OCI-LY3 (cell line): Measurements from ENCODE around the gene DTD1.

Source experiments
- H2AFZ ChIP-seq: fragments of 200-600, 300-600 bp; shearing (Covaris generic); 2 replicates; pipeline ENCODE4 v1.6.0; 2014; ENCODE audit warnings: antibody characterized with exemption, low read depth, low read length
- H3K27ac ChIP-seq: fragments of 200-600, 300-600 bp; sonication (generic); 2 replicates; pipeline ENCODE4 v1.5.1; 2014; ENCODE audit warnings: mild to moderate bottlenecking, low read length, moderate library complexity, mixed read lengths
- H3K27me3 ChIP-seq: fragments of 200-600, 300-600 bp; sonication (generic); 2 replicates; pipeline ENCODE4 v1.6.1; 2014; ENCODE audit warnings: low read depth, low read length, mixed read lengths
- H3K36me3 ChIP-seq: fragments of 200-600, 300-600 bp; sonication (generic); replicated peaks from 2 replicates; pipeline ENCODE3; 2014; ENCODE audit warnings: low read depth, low read length, mixed read lengths
- H3K4me1 ChIP-seq: fragments of 300-600, 200-600 bp; sonication (generic); 2 replicates; pipeline ENCODE4 v1.6.1; 2014; ENCODE audit warnings: low read length, mixed read lengths
- H3K4me2 ChIP-seq: fragments of 200-600, 300-600 bp; sonication (generic); 2 replicates; pipeline ENCODE4 v1.6.1; 2014; ENCODE audit warnings: low read length, mixed read lengths
- H3K4me3 ChIP-seq: fragments of 300-600, 200-600 bp; sonication (generic); 2 replicates; pipeline ENCODE4 v1.5.1; 2014; ENCODE audit warnings: antibody characterized with exemption, mild to moderate bottlenecking, low read length, moderate library complexity
- H3K79me2 ChIP-seq: fragments of 300-600, 200-600 bp; shearing (Covaris generic); 2 replicates; pipeline ENCODE4 v1.6.1; 2014; ENCODE audit warnings: mild to moderate bottlenecking, low read length, mixed read lengths
- H3K9ac ChIP-seq: fragments of 300-600, 200-600 bp; shearing (Covaris generic); 2 replicates; pipeline ENCODE4 v1.6.0; 2014; ENCODE audit warnings: mild to moderate bottlenecking, low read length, moderate library complexity
- H3K9me3 ChIP-seq: fragments of 200-600, 300-600 bp; shearing (Covaris generic); 2 replicates; pipeline ENCODE4 v1.6.1; 2014; ENCODE audit warnings: low read length, mixed read lengths; ENCODE audit not compliant: insufficient read depth
- H4K20me1 ChIP-seq: fragments of 200-600, 300-600 bp; sonication (generic); 2 replicates; pipeline ENCODE4 v1.6.1; 2016; ENCODE audit warnings: low read length, mixed read lengths; ENCODE audit not compliant: insufficient read depth
- EZH2phosphoT487 ChIP-seq: fragments of 200-600 bp; shearing (Covaris generic); IDR thresholded peaks from 2 replicates; pipeline ENCODE4 v1.6.1; 2018; ENCODE audit warnings: antibody characterized with exemption, mixed run types, low read depth
- TF ChIP-seq, protein P1 (sequence below): fragments of 200-600, 300-600 bp; sonication (generic); IDR thresholded peaks from 2 replicates; pipeline ENCODE4 v1.5.1; 2014; ENCODE audit warnings: antibody characterized with exemption, low read length, low read depth

The DTD1 gene

DNA sequence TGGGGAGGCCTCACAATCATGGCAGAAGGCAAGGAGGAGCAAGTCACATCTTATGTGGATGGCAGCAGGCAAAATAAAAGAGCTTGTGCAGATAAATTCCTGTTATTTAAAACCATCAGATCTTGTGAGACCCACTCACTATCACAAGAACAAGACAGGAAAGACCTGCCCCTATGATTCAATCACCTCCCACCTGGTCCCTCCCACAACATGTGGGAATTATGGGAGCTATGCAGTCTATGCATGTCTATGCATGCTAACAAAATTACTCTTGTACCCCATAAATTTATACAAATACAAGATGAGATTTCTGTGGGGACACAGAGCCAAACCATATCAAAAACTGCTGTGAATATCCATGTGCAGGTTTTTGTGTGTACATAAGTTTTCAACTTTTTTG, 200.2 kb downstream of the DTD1 start:
- Histone ChIP-seq H3K4me1 (no peaks in the 10 kb centered on the region), H3K27ac (no peak overlapping the region), H3K4me2 (no peak overlapping the region), H4K20me1 (no peaks in the 10 kb centered on the region), H3K27me3 (peaks cover 8% of the 10 kb centered on the region; the same call in 1 of the 2 replicates), H3K36me3 (no peaks in the 10 kb centered on the region), H3K4me3 (no peak overlapping the region), H3K79me2 (no peaks in the 10 kb centered on the region), H3K9ac (no peak overlapping the region), H3K9me3 (no peaks in the 10 kb centered on the region), H2AFZ (no peak overlapping the region)
- TF ChIP-seq, protein P1, sequence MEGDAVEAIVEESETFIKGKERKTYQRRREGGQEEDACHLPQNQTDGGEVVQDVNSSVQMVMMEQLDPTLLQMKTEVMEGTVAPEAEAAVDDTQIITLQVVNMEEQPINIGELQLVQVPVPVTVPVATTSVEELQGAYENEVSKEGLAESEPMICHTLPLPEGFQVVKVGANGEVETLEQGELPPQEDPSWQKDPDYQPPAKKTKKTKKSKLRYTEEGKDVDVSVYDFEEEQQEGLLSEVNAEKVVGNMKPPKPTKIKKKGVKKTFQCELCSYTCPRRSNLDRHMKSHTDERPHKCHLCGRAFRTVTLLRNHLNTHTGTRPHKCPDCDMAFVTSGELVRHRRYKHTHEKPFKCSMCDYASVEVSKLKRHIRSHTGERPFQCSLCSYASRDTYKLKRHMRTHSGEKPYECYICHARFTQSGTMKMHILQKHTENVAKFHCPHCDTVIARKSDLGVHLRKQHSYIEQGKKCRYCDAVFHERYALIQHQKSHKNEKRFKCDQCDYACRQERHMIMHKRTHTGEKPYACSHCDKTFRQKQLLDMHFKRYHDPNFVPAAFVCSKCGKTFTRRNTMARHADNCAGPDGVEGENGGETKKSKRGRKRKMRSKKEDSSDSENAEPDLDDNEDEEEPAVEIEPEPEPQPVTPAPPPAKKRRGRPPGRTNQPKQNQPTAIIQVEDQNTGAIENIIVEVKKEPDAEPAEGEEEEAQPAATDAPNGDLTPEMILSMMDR: no peak
- no peak for TF ChIP-seq EZH2phosphoT487

DNA sequence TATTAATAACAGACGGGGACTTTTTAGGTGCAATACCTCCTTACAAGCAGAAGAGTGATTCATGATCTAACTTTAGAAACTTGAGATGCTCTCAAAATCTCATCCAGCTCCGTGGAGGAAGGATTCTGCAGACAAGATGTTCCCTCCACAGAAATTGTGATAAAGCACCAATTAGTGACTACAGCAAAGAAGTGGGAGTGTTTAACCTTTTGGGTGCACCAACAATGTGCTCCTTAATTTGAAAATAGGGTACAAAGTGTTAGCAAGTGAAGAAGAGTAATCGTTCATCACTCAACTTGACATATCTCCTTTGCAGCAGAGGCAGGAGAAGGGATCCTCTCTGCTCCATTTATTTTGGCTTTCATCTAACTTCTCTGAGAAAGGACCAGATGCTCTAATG, 202.9 kb downstream of the DTD1 start:
- H3K9me3 ChIP-seq: no peaks in the 10 kb centered on the region
- H3K9ac ChIP-seq: no peak overlapping the region
- peaks cover 10% of the 10 kb centered on the region; the same call in 1 of the 2 replicates for H3K4me1 ChIP-seq
- no peak overlapping the region for H3K4me2 ChIP-seq
- no peaks in the 10 kb centered on the region for H3K79me2 ChIP-seq
- no peak overlapping the region for H3K4me3 ChIP-seq
- peaks cover 8% of the 10 kb centered on the region; the same call in 1 of the 2 replicates for H3K27me3 ChIP-seq
- no peaks in the 10 kb centered on the region for H3K36me3 ChIP-seq
- no peaks in the 10 kb centered on the region for H4K20me1 ChIP-seq
- H2AFZ ChIP-seq: no peak overlapping the region
- H3K27ac ChIP-seq: no peak overlapping the region
- TF ChIP-seq EZH2phosphoT487: no peak
- TF ChIP-seq, protein P1: no peak

DNA sequence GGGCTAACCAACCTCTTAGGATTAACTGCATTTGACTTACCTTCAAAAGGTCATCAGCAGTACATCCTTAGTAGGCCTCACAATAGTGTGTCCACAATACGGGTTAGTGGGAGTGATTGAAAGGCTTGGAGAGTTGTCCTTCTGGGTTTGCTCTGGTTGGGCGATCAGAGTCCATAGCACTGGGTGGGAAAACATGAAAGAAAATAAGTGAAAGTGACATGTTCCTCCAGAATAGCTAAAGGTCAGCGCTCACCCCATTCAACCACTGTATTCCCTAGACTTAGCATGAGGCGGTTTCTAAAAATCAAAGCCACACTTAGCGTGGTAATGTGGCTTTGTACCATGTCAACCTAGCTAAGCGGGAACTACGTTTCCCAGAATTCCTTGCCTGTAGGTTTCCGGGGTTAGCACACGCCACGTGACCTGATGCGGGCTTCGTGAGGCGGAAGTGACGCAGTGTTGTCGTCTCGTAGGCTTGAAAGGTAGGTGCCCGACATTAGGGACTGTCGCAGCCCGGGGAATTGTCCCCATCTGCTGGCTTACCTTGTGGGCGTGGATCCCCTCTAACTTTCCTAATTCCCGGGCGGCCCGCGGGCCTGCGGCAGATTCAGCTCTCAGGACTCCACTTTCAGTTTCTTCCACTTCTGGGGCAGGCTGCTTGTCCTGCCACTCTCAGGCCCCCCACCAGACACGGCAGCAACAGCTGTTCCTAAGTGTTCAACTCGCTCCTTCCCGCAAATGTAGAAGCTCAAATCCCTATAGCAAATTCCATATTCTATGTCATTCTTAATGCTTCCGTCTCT, 206.0 kb downstream of the DTD1 start:
- Histone ChIP-seq H3K9me3 (no peaks in the 10 kb centered on the region; the same call in 1 of the 2 replicates), H3K9ac (peak overlapping the region; percentile 78), H4K20me1 (no peaks in the 10 kb centered on the region), H3K36me3 (peaks cover 2% of the 10 kb centered on the region), H2AFZ (peak overlapping the region; percentile 97), H3K79me2 (no peaks in the 10 kb centered on the region), H3K4me3 (peak overlapping the region; percentile 87), H3K4me1 (peaks cover 10% of the 10 kb centered on the region; the same call in 1 of the 2 replicates), H3K27me3 (peaks cover 8% of the 10 kb centered on the region; the same call in 1 of the 2 replicates), H3K27ac (peak overlapping the region; percentile 11; the same call in 1 of the 2 replicates), H3K4me2 (peak overlapping the region; percentile 93)
- TF ChIP-seq EZH2phosphoT487: no peak
- TF ChIP-seq, protein P1: peak; percentile 38; the same call in 1 of the 2 replicates

DNA sequence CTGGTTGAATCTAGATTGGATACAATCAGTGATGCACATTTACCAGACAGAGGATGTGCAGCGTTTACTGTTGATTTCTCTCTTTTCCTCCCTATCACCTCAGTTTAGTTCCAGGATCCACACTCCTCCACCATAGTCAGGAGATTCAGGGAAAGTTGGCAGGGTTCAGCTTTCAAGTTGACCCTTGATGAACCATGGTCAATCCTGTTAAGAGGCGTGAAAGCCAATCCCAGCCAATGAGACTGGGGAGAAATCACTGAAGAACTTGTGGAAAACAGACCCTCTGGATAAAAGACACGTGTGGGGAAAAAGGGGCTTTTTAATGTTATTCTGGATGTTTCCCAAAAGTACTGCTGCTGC, 206.6 kb downstream of the DTD1 start:
- Histone ChIP-seq H3K9ac (peak overlapping the region; percentile 78), H3K4me2 (peak overlapping the region; percentile 93), H3K36me3 (peaks cover 2% of the 10 kb centered on the region), H2AFZ (peak overlapping the region; percentile 82), H3K4me3 (peak overlapping the region; percentile 87), H4K20me1 (no peaks in the 10 kb centered on the region), H3K4me1 (peaks cover 10% of the 10 kb centered on the region; the same call in 1 of the 2 replicates), H3K79me2 (no peaks in the 10 kb centered on the region), H3K27me3 (peaks cover 8% of the 10 kb centered on the region; the same call in 1 of the 2 replicates), H3K27ac (peak overlapping the region; percentile 11; the same call in 1 of the 2 replicates), H3K9me3 (no peaks in the 10 kb centered on the region; the same call in 1 of the 2 replicates)
- TF ChIP-seq EZH2phosphoT487: no peak
- TF ChIP-seq, protein P1: no peak
